Measurements from ENCODE around the gene SMPD3. TPM values are rescaled to one million over a fixed set of nuclear protein-coding genes. Genes with fewer than 3 reads are reported as not detected.

Gene SMPD3
- total RNA-seq, 1 donor: 0.86 TPM

- TF ChIP-seq CTCF (IDR thresholded peaks at IDR 0.05; ENCODE audit: insufficient read depth, low read depth, low read length): no peak
- no peak overlapping the region for H3K4me3 ChIP-seq (ENCODE audit: low read depth, low read length)
- DNase-seq (ENCODE audit: low read depth): no peak
These were observed 42.7 kb upstream of the SMPD3 start for GRCh38 chr16:68490829-68491575.

- no peak for DNase-seq (ENCODE audit: low read depth)
- TF ChIP-seq CTCF (IDR thresholded peaks at IDR 0.05; ENCODE audit: insufficient read depth, low read depth, low read length): no peak
These were observed 42.0 kb upstream of the SMPD3 start for GRCh38 chr16:68490358-68490757.

GRCh38 chr16:68488554-68488953 is 40.2 kb upstream of the SMPD3 start:
- no peak for DNase-seq (ENCODE audit: low read depth)
- no peak for TF ChIP-seq CTCF (IDR thresholded peaks at IDR 0.05; ENCODE audit: insufficient read depth, low read depth, low read length)
- no peak overlapping the region for H3K4me3 ChIP-seq (ENCODE audit: low read depth, low read length)

More at GRCh38 chr16:68490358-68490757, 42.0 kb upstream of the SMPD3 start:
- H3K4me3 ChIP-seq (ENCODE audit: low read depth, low read length): no peak overlapping the region

- no peak for DNase-seq (ENCODE audit: low read depth)
- TF ChIP-seq CTCF (IDR thresholded peaks at IDR 0.05; ENCODE audit: insufficient read depth, low read depth, low read length): no peak
- H3K4me3 ChIP-seq (ENCODE audit: low read depth, low read length): no peak overlapping the region
These were observed 39.4 kb upstream of the SMPD3 start for GRCh38 chr16:68487669-68488068.

- no peak for TF ChIP-seq CTCF (IDR thresholded peaks at IDR 0.05; ENCODE audit: insufficient read depth, low read depth, low read length)
- H3K4me3 ChIP-seq (ENCODE audit: low read depth, low read length): no peak overlapping the region
These were observed 38.9 kb upstream of the SMPD3 start for GRCh38 chr16:68487203-68487514.

GRCh38 chr16:68486502-68487202 is 38.3 kb upstream of the SMPD3 start:
- no peak overlapping the region for H3K4me3 ChIP-seq (ENCODE audit: low read depth, low read length)
- TF ChIP-seq CTCF (IDR thresholded peaks at IDR 0.05; ENCODE audit: insufficient read depth, low read depth, low read length): no peak
- DNase-seq (ENCODE audit: low read depth): no peak

More at GRCh38 chr16:68487203-68487514, 38.9 kb upstream of the SMPD3 start:
- DNase-seq (ENCODE audit: low read depth): no peak
